Umbilical cord (tissue), 2 donors: ENCODE data around the gene GABRA4. TPM values are rescaled to one million over a fixed set of nuclear protein-coding genes. Genes with fewer than 3 reads are reported as not detected.

Source experiments
- DNase-seq: peaks from one replicate; pipeline ENCODE4 v3.0.0-alpha.2; 2015; ENCODE audit warnings: low spot score
- total RNA-seq: library from RNA; depleted of rRNA; stranded (reverse); fragments of >200 nt; gene quantifications from one replicate; pipeline ENCODE4 v1.2.3, GENCODE V29; 2014; ENCODE audit warnings: low replicate concordance; ENCODE audit not compliant: insufficient read depth

GABRA4 gene
- total RNA-seq, result 5.3 TPM

DNA sequence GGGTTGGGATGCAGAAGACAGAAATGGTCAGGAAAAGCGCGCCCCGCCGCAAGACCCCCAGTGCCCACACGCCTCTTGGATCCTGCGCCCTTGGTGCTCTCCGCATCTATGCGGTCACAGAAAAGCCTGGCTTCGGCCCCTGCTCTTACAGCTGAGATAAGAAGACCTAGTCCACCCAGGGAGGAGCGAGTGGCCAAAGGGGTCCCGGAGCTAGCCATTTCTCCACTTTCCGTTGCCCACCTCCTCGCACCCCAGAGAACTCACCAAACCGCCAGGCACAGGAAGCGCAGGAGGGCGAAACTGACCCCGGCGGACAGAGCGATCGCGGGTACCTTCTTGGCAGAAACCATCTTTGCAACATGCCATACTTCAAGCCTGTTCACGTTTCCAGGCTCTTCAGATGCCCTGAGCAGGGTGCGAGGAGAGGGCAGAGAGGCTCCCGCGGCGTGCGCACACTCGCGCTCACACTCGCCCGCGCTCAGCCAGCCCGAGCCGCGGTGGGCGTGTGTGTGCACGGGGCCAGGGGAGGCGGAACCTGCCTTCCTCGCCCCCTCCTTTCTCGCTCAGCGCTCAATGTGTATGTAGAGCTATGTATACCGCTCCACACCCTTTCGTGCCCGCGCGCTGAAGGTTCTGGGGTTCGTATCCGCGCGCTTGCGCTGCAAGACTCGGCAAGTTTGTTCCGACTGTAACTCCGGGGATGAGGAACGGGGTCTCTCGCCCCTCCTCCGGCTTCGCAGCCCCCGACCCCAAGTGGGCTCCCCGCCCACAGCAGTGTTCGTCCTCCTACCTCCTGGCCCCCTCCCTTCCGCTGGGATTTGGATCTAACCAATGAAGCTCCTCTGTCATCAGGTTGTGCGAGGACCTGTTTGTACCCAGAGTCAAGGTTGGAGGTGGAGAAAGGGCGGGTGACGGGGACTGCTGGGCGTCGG is at the start of gene GABRA4:
TSS of gene GABRA4 (minus strand) at position 507 of the 932 bp plus-strand sequence. CDS start at position 350, 157 bp downstream.
- DNase-seq, result no peak

DNA sequence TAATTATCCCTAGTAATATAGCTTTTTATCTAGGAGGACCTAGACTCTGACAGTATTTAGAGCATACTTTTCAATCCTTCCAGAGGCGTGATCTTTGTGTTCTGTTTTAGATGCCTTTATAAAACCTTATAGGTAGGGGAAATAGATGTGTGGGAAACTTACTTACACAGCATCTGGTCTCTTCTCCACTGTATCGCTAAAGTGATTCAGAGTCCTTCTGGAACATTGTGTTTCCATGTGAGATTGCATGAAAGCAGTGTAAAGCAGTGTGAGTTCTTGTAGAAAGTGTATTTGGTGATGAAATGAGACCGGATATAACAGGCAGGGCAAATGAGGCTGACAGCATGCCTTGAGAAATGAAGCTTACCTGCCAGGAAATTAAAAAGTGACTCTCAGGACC is 47.4 kb upstream of the GABRA4 start:
- DNase-seq, result no peak

DNA sequence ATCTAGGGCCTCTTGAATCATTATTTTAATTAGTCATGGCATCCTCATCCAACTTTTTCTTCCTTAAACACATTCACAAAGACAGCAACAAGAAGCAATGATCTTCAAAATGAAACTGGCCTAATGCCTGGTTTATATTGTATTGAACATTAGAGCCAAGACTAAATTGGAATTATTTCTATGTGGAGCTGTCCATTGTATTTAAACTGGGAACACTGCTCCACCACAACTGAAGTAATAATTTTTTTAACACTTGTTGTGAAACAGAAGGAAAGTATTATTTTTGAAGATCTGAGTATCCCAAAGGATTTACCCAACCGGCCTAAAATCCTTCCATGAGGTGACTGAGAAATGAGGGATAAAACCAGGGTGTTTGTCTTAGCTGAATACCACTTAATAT is 44.9 kb upstream of the GABRA4 start:
- no peak for DNase-seq

DNA sequence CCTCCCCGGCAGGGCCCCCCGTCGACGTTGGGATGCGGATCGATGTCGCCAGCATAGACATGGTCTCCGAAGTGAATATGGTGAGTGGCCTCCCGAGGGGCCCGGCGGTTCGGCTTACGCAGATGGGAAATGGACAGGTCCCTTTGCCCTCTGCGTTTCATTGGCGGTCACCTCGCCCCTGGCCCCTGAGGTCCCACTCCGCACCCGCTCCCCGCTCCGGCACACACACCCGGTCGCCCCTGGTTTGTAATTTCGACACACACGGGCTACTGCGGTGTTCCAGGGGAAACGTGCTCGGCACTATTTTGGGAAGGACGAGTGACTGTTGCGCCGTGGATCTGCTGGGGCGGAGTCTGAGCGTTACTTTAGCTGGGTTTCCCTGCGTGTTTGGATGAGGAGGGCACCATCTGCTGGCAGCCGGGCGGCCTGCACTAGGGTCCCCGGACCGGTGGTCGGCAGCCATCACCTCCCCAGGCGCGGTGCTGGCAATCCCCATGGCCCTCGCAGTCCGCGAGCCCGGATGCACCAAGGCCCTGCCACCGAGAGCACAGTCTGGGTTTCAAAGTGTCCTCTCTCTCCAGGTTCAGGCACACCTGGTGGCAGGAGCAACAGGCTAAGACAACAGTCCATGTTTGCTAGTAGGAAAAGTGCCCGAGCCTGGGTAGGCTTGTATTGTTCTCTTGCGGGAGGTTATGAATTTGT is 39.2 kb upstream of the GABRA4 start:
- DNase-seq, result peak; percentile 57

DNA sequence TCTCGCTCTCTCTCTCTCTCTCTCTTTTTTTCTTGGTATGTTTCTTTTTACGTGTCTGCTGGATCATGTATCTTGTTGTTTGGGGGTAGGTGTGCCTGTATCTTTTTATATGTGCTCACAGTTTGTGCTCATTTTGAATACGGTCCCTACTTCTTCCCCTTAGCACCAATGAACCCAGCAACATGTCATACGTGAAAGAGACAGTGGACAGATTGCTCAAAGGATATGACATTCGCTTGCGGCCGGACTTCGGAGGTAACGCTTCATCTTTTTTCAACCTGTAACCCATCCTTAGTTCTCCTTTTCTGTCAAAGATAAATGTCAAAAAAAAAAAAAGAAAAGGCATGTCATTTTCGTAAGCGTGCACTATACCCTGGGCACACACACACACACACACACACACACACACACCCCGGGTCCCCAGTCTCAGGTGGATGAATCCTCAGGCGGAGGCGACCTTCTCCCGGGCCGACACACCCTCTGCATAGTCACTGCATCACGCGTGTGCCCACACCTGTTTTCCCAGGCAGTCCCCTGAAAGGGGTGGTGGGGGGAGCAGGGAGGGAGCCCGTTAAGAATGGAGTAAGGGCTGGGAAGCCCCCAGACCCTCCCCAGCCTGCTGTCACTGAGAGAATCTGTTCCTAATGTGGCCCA is 38.5 kb upstream of the GABRA4 start:
- no peak for DNase-seq

DNA sequence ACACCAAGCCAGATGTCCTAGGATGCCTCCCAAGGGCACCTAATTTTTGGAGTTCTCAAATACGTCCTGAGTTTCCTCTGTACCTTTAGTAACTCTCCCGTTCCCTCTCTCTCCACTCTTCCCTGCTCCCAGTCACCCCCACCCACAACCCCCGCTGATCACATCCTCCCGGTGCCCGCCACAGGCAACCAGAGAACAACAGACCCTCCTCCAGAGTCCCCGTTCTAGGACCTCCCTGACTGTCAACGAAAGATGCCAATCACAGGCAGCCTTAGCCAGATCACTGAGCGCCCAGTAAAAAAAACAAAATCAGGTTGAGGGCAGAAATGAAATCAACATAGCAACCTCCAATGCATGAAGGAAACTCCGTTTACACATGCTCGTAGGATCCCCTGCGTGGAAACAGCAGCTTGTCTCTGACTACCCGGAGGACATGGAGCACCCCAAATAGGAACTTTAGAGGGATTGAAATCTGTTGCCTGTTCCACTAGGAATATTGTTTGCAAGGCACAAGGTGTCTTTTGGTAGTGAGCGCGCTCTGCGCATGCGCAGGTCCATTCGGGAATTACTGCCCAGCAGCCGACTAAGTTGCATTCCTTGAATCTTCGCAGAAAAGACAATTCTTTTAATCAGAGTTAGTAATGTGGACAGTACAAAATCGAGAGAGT is 37.8 kb upstream of the GABRA4 start, which contains the start of gene GABRB1:
TSS of gene GABRB1 (plus strand) at position 557 of the 668 bp plus-strand sequence.
- peak; percentile 58 for DNase-seq

DNA sequence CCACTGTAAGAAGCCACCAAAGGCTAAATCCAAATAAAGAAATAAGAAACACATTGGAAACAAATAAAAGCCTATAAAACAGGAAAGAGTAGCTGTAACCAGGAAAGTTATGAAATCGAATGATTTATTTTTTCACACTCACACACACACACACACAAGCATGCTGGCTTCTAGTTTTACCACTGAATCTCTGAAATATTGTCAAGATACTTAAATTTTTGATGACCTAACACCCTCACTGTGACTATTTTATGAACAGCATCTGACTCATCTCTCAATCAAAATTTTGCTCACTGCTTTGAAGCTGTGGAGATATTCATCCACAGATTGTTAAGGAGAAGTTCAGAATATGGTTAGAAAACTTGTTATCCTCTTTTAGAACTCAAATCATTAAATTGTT is 24.1 kb upstream of the GABRA4 start:
- no peak for DNase-seq

DNA sequence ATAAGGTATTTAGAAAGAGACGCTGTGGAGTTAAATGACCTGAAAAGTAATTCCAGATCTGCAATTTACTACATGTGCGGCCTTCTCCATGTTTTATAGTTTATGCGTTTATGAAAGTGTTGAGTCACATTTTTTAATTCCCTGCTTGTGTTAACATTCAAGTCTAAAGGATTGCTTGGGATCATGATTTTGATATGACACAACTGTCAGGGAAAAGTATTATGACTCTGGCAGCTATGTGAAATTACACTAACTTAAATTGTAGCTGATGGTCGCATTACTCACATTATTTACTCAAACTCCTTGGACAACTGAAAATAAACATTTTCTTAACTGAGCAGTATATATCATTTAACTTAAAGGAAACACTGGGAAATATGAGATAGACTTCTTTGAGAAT is 23.7 kb upstream of the GABRA4 start:
- DNase-seq, result no peak

DNA sequence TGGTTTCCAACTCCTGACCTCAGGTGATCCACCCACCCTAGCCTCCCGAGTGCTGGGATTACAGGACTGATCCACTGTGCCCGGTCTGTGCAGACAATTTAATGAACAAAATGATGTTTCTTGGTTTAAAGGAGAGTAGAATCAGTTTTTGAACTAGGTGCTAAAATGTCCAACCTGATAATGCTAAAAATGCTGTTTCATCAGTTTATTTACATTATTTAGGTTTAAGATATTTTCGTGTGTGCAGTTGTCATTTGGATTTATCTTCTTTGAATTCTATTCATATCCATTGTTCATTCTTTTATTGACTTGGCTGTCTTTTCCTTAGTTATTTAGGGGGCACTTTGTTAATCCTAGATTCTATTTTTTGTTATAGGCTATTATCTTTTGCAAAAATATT is 20.0 kb upstream of the GABRA4 start:
- no peak for DNase-seq

DNA sequence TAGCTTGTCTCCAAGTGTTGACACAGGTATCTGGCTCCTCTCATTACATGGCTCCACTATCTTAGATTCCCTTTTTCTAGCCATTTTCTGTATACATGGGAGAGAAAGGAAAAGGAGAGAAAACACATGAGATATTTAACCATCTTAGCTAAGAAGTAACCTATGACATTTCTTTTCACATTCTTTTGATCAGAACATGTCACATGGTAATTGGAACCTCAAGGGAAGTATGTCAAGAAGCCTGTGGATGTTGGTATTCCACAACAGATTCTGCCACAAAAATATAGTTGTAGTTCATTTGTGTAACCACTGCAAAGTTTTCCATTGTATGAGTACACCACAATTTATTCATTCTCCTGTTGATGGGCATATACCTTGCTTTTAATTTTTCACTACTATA is 19.3 kb upstream of the GABRA4 start:
- no peak for DNase-seq

DNA sequence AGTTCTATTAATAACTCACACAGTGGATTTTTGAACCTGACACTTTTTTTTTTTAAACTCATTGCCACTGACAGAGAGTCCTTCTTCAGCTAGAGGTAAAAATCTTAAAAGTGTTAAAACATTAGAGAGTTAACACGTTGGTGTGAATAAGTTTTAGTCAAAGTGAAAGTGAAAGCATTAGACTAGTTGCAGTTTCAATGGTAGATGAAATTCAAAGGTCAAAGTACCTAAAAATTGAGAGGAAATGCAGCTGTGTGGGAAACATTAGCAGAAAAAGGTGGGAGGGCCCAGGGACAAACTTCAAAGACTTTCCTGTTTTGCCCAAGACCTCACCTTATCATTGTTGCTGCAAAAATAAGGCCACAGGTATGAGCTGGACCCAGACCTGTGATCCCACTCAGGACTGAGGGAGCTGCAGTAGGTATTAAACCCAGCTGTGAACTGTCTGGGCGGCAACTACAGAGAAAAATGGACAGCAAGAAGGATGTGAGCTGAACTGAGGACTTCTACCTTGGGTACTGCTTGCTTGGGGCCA is 17.6 kb upstream of the GABRA4 start:
- DNase-seq, result no peak

DNA sequence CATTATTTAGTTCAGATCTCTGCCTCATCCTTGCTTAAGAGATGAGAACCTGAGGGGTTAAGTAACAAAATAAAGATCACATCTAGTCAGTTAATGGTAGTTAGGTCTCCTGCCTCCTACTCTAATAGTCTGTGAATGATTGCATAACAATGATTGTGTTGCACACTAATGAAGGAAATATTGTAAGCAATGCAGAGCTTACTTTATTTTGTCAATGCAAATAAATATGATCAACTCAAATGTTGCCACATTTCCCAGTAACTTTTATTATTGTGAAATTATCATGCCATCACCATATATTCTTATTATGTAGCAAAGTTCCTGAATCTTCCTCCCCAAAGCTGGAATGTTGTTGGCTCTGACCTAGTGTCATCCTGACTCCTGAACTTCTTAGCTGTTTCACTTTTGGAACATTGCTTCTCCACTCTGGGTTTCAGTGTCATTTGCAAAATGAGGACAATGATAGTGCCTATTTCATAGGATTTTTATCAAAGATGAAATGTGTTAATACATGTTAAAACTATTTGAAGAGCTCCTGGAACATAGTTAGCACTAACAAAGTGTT is 17.0 kb upstream of the GABRA4 start:
- no peak for DNase-seq

DNA sequence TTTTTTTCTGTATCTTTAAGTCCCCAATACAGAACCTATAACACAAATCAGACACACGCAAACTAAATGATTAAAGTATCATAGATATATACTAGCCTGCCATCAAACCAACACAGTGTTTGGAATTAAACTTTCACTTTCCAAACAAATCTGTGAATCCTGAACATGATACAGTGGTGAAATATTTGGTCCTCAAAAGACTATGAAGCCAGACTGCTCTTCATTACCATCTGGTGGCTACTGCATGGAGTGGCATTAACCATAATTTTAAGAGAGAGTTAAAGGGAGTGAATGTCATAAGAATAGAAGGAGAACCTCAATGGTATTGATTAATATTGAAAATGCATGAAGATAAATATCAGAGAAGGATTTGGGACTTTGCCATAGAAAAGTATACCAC is 9.2 kb upstream of the GABRA4 start:
- no peak for DNase-seq

DNA sequence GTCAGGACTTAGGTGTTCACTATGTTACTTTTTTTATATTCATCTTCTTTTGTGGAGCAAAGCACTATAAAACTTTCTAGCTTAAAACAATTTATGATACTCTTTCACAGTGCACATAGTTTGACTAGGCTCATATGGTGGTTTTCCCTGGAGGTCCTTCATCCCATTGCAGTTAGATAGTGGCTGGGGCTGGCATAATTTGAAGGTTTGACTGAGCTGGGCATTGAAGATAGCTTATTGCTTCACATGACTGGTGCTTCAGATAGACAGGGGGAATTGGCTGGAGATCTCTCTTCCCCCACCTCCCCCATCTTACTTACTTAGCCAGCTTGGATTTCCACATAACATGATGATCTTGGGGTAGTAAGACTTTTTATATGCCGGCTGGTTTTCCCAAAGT is 7.0 kb upstream of the GABRA4 start:
- DNase-seq, result no peak

DNA sequence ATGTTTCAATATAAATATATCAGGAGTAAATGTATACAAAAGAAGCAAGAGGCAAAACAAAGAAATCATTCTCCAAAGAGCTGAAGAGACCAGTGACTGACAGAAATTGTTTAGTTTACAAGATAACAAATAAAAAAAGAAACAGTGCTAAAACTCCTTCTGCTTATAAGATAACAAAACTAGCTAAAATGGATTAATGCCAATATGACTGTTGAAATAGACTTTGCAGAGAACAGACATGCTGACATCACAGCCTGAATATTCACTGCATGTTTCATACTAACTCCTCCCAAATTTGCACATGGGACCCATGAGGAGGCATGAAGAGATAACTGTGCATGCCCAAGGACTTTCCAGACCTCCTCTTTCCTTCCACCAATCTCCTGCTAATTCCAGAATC is 6.2 kb upstream of the GABRA4 start:
- no peak for DNase-seq

DNA sequence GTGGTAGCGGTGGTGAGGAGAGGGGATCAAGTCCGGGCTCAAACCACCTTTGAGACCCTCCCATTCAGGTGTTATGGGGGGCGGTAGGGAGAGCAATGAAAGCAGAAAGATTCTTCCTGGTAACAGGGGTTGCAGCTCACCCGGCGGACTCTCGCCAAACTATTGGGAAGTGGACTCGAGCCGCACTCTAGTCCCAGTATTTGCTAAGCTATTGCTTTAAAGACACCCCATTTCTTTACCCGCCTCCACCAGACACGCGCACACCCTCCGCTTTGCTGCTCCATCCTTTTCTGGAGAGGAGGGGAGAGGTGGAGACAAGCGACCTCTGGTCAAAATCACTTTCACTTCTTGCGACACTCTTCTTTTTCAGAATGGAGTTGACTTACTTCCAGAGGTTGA is 625 bp upstream of the GABRA4 start:
- DNase-seq, result no peak

DNA sequence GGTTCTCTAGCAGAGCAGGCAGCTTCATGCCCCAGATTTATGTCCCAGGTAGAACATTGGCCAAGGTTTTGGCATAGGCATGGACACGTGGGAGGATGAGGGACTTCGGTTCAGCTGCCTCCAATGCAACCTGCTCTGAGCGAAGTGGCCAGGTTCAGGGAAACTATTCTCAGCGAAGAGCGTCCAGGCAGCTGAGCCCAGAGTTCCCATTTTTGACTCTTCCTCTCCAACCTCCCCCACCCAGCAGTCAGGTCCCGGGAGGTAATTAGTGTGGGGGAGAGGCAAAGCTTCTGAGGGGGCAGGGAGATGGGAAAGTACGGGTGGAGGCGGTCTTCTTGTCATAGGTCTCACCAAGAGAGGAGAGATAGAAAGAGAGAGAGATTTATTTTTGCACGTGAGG is 1.0 kb downstream of the GABRA4 start:
- DNase-seq, result no peak

DNA sequence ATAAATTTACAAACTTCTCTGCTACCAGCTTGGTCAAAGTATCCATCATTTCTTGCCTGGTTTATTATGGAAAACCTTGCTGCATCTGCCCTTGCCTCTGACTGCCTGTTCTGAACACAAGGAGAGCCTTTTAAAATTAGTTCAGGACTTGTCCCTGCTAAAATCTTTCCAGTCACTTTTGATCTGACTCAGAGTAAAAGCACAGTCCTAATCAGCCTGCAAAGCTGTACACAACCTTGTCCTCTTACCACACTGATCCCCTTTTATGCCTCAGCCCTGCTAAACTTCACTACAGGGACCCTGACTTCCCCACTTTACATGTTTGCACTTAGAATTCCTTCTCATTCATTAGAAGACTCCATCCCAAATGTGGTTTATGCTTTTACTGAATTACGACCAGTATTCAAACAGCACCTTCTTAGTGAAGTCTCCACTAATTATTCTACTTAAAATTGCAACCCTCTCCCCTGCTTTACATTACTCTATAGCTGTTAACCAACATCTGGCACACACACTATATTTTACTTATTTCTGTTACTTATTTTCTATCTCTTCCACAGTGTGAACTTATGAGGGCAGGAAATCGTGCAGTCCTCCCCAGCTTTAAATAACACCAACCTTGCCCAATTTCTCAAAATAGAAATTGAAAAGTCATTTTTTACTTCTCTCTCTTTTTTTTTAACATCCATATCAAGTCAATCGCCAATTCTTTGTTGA is 6.3 kb downstream of the GABRA4 start:
- no peak for DNase-seq

DNA sequence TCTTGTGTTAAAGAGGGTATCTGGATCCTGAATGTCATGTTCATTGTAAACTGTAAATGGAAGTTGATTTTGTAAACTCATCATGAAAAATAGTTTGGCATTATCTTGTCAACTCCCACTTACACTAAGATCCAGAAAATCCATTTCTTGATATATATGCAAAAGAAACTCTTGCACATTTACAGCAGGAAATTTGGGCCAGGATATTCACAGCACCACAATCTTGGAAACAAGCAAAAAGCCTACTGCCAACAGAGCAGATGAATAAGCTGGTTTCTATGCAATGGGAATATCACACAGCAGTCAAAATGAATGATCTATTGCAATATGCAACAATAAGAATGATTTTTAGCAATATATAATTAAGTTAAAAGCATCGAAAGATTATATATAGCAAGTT is 8.6 kb downstream of the GABRA4 start:
- no peak for DNase-seq

DNA sequence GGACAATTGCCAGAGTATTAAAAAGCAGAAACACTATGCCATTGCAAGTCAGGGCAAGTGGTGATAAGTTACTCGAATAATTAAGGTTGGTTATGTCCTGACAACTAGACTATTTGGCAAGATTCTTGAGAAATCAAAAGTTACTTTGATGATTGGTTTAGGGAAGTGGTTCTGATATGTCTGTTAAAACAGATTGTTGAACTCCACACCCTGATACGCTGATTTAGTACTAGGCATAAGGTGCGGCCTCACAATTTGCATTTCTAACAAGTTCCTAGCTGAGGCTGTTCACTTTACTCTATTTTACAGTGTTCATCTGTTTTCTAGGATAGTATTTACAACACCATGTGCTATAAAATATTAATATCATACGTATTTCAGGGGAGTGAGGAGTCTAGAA is 12.5 kb downstream of the GABRA4 start:
- no peak for DNase-seq
